Inflammatory macrophage treated with lipopolysaccharide for 1 hour (primary cell): ENCODE results near the gene KCNH2.
A peak's percentile ranks its signal among the peaks of the same experiment; 100 is the strongest.
"Not testable (repeated sequence)": the region's sequence is repeated elsewhere in the genome, so short reads cannot be mapped to it uniquely, and the experiment has no call there.

ENCODE experiments used
- DNase-seq, 2 donors: peaks; one replicate each; pipeline ENCODE4 v3.0.0-alpha.2; 2020 to 2022

The KCNH2 gene, protein sequence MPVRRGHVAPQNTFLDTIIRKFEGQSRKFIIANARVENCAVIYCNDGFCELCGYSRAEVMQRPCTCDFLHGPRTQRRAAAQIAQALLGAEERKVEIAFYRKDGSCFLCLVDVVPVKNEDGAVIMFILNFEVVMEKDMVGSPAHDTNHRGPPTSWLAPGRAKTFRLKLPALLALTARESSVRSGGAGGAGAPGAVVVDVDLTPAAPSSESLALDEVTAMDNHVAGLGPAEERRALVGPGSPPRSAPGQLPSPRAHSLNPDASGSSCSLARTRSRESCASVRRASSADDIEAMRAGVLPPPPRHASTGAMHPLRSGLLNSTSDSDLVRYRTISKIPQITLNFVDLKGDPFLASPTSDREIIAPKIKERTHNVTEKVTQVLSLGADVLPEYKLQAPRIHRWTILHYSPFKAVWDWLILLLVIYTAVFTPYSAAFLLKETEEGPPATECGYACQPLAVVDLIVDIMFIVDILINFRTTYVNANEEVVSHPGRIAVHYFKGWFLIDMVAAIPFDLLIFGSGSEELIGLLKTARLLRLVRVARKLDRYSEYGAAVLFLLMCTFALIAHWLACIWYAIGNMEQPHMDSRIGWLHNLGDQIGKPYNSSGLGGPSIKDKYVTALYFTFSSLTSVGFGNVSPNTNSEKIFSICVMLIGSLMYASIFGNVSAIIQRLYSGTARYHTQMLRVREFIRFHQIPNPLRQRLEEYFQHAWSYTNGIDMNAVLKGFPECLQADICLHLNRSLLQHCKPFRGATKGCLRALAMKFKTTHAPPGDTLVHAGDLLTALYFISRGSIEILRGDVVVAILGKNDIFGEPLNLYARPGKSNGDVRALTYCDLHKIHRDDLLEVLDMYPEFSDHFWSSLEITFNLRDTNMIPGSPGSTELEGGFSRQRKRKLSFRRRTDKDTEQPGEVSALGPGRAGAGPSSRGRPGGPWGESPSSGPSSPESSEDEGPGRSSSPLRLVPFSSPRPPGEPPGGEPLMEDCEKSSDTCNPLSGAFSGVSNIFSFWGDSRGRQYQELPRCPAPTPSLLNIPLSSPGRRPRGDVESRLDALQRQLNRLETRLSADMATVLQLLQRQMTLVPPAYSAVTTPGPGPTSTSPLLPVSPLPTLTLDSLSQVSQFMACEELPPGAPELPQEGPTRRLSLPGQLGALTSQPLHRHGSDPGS

GRCh38 chr7:150978126-150978789 lies at the start of gene KCNH2:
Gene KCNH2, minus strand, starts transcription at chr7:150978321. Its CDS starts 408 bp downstream, at chr7:150977913.
- no peak for DNase-seq

DNA sequence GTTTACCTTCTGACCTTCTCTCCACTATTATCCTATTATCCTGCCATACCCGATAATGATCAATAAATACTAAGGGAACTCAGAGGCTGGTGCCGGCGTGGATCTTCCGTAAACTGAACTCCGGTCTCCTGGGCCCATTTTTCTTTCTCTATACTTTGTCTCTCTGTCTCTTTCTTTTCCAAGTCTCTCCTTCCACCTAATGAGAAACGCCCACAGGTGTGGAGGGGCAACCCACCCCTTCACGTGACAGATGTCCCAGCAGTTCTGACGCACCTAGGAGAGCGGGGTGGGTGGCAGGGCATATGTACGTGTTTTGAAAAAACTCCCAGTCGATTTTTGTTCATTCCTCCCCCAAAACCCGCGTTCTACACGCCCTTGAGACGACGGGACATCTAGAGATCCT lies 49.6 kb upstream of the KCNH2 start:
- not testable (repeated sequence) for DNase-seq

- DNase-seq: not testable (repeated sequence)
Measured at GRCh38 chr7:151026771-151027727, 48.9 kb upstream of the KCNH2 start.

DNA sequence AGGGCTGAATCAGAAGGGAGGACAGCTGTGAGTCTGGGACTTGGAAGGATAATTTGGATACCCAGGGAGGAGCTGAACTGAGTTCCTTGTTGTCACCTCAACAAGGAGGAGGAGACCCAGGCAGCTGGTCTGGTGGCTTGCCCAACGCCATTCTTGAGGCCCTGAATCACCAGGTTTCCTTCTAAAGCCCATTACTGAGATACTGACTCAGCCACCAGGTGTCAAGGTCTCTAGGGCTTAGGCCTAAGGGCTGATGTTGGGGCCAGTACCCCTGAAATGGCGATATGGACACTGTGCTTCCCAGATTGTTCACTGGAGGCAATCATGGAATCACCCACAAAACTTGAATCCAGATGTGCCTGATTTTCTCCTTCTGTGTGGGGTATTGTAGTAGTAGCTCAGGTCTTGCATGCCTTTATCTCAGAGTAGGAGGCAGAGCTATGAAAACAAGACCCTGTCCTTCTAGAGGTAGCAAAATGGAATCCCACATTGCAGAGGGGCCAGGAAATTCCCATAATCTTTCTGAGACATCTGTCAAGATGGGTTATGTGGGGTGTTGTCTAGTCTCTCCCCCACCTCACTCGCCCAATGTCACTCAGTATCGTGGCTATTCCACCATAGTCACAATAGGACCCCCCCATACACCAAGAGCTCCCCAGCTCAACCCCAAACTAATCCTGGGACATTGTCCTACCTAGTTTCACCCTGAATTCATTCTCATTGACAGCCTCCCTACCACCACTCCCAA lies 48.0 kb upstream of the KCNH2 start:
- no peak for DNase-seq

GRCh38 chr7:151024435-151025056 lies 46.4 kb upstream of the KCNH2 start, which contains the start of gene ATG9B:
Gene ATG9B, minus strand, starts transcription at chr7:151024494. Its CDS starts 71 bp downstream, at chr7:151024423.
- no peak for DNase-seq

- DNase-seq: no peak
Measured at GRCh38 chr7:151023232-151023631, 45.1 kb upstream of the KCNH2 start.

- no peak for DNase-seq
Measured at GRCh38 chr7:151020231-151020630, 42.1 kb upstream of the KCNH2 start.

DNA sequence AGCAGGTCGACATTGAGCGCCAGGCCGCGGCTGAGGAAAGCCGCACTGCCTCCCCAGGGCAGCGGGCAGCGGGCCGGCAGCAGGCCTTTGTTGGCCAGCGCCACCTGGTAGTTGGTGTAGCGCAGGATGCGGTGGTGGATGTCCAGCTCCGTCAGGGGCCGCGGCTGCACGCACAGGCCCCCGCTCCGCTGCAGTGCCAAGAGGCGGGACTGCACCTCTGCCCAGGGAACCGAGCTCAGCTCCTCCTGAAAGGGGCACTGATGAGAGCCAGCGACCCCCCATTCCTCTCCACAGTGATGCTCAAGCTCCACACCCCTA lies 41.0 kb upstream of the KCNH2 start:
- no peak for DNase-seq

GRCh38 chr7:151018421-151019129 lies 40.5 kb upstream of the KCNH2 start:
- no peak for DNase-seq

GRCh38 chr7:151017953-151018420 lies 39.9 kb upstream of the KCNH2 start:
- peak in 1 of 2 donors; percentile 63 for DNase-seq

DNA sequence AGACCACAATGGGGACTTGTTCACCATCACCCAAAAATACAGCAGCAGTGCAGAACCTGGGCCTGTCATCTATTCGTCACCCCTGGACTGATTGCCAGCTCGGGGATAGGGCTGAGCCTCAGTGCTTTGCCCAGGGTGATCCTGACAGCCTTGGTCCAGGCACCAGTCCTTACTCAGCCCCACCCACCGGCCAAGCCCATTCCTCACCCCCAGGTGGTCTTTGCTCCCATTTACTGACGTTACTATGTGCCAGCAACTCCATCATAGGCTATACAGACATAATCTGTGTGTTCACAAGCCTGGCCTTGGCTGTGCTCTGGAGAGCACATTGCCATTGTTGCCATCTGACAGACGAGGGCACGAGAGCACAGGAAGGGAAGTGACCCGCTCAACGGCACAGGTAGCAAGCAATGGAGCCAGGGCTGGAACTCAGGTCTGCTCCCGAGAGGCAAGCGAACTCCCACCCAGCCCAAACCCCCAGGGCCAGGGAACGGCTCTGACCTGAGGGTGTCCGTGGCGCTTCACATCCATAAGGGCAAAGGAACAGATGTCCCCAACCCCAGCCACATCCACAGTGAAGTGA lies 39.3 kb upstream of the KCNH2 start:
- DNase-seq: no peak

GRCh38 chr7:151016942-151017341 lies 38.8 kb upstream of the KCNH2 start:
- no peak for DNase-seq

GRCh38 chr7:151016505-151016904 lies 38.4 kb upstream of the KCNH2 start:
- DNase-seq: no peak

- no peak for DNase-seq
Measured at GRCh38 chr7:151015967-151016366, 37.8 kb upstream of the KCNH2 start.

DNA sequence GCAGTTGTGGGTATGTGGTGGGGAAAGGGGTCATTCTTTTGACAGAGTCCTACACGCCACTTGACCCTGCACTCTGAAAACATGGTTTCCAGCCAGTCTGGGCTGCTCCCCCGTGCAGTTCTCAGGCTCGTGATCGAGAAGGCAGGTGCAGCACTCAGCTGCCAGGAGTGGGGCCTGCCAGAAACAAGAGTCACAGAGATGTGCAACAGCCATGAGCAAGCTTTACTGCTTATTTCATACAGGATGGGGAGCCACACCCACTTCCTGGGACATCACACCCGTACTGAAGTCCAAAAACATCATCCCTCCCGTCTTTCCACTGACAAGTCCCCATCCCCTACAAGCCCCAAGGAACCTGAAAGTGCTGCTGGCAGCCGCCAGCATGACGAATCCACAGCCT lies 36.8 kb upstream of the KCNH2 start:
- peak in 1 of 2 donors; percentile 12 for DNase-seq

GRCh38 chr7:151013733-151014497 lies 35.8 kb upstream of the KCNH2 start:
- DNase-seq: peak in 1 of 2 donors; percentile 42

GRCh38 chr7:151013356-151013732 lies 35.2 kb upstream of the KCNH2 start:
- no peak for DNase-seq

GRCh38 chr7:151012911-151013347 lies 34.8 kb upstream of the KCNH2 start:
- DNase-seq: no peak
